Fibroblast of lung (primary cell): ENCODE measurements around the gene TMEM151B. TPM values are rescaled to one million over a fixed set of nuclear protein-coding genes. Genes with fewer than 3 reads are reported as not detected.
"Not testable (repeated sequence)": the region's sequence is repeated elsewhere in the genome, so short reads cannot be mapped to it uniquely, and the experiment has no call there.

ENCODE experiments used
- DNase-seq, 2 donors: peaks; one replicate each; pipeline versions ENCODE4 v3.0.0 to v3.0.0-alpha.2; 2010; ENCODE audit warnings: low read depth in 2 of 2
- H2AFZ ChIP-seq: 2 replicates; pipeline ENCODE4 v1.5.1; 2012; ENCODE audit warnings: low read length, control low read depth, inconsistent platforms
- H3K27ac ChIP-seq: 2 replicates; pipeline ENCODE4 v1.5.1; 2011; ENCODE audit warnings: low read length, control low read depth; ENCODE audit not compliant: insufficient read depth
- H3K27me3 ChIP-seq: 2 replicates; pipeline ENCODE4 v1.5.1; 2011; ENCODE audit warnings: mild to moderate bottlenecking, low read length; ENCODE audit not compliant: control insufficient read depth, insufficient read depth
- H3K36me3 ChIP-seq: 2 replicates; pipeline ENCODE4 v1.5.1; 2011; ENCODE audit warnings: low read length; ENCODE audit not compliant: control insufficient read depth, insufficient read depth
- H3K4me1 ChIP-seq: 2 replicates; pipeline ENCODE4 v1.5.1; 2011; ENCODE audit warnings: low read length; ENCODE audit not compliant: control insufficient read depth, insufficient read depth; ENCODE audit errors: extremely low read depth
- H3K4me2 ChIP-seq: 2 replicates; pipeline ENCODE4 v1.5.1; 2011; ENCODE audit warnings: low read length, control low read depth; ENCODE audit not compliant: insufficient read depth; ENCODE audit errors: extremely low read depth
- H3K4me3 ChIP-seq, 4 experiments: fragments of 200-600 bp in 1 of 4; sonication (generic) in 1 of 4; replicated peaks in 1 of 4; 2 replicates each; pipeline ENCODE4 v1.5.1; 2011 to 2016; ENCODE audit warnings: low read length in 4 of 4, low read depth in 3 of 4, mild to moderate bottlenecking in 3 of 4, control low read depth in 2 of 4, inconsistent platforms in 1 of 4, mixed read lengths in 1 of 4; ENCODE audit not compliant: insufficient read depth in 1 of 4; ENCODE audit errors: control extremely low read depth in 1 of 4
- H3K79me2 ChIP-seq: 2 replicates; pipeline ENCODE4 v1.5.1; 2012; ENCODE audit warnings: mild to moderate bottlenecking, low read length, inconsistent platforms; ENCODE audit not compliant: control insufficient read depth, insufficient read depth
- H3K9ac ChIP-seq: 2 replicates; pipeline ENCODE4 v1.5.1; 2011; ENCODE audit warnings: mild to moderate bottlenecking, low read length, control low read depth; ENCODE audit not compliant: insufficient read depth
- H3K9me3 ChIP-seq: 2 replicates; pipeline ENCODE4 v1.5.1; 2012; ENCODE audit warnings: low read depth, low read length; ENCODE audit not compliant: control insufficient read depth, insufficient read depth
- H4K20me1 ChIP-seq: 2 replicates; pipeline ENCODE4 v1.5.1; 2011; ENCODE audit warnings: low read length; ENCODE audit not compliant: control insufficient read depth, insufficient read depth; ENCODE audit errors: extremely low read depth
- CTCF ChIP-seq, 2 donors: IDR thresholded peaks in 1 of 2; conservative IDR thresholded peaks in 1 of 2; 1 replicate in 1 of 2; 2 replicates in 1 of 2; pipeline ENCODE4 v1.5.1; 2011 to 2012; ENCODE audit warnings: low read length in 2 of 2, control low read depth in 1 of 2, inconsistent platforms in 1 of 2, low read depth in 1 of 2, mild to moderate bottlenecking in 1 of 2
- EZH2 ChIP-seq: IDR thresholded peaks from 2 replicates; pipeline ENCODE4 v1.5.1; 2012; ENCODE audit warnings: low read length, control low read depth, mild to moderate bottlenecking; ENCODE audit errors: missing control alignments
- polyA plus RNA-seq, 2 donors: library from polyadenylated mRNA; depleted of rRNA in 1 of 2; stranded (reverse) in 1 of 2; unstranded in 1 of 2; fragments of >200 nt; gene quantifications; 2 replicates each; pipeline ENCODE4 v1.2.1, GENCODE V29; 2011 to 2012; ENCODE audit warnings: missing spikeins in 1 of 2
- total RNA-seq: library from RNA; depleted of rRNA; stranded (reverse); fragments of >200 nt; gene quantifications from 2 replicates; pipeline ENCODE4 v1.2.1, GENCODE V29; 2014

TMEM151B gene
- total and polyA plus RNA-seq, 2 donors (not counting 1 experiment from before 2014, with no cell fraction given), result under 0.01 TPM; not detected in 1

- Histone ChIP-seq H3K4me1 (no peaks in the 10 kb centered on the region), H3K9ac (no peak overlapping the region), H4K20me1 (no peaks in the 10 kb centered on the region), H3K27me3 (peaks cover 25% of the 10 kb centered on the region), H3K36me3 (no peaks in the 10 kb centered on the region), H3K4me3 (no peak overlapping the region), H3K79me2 (no peaks in the 10 kb centered on the region), H3K27ac (no peak overlapping the region), H3K4me2 (no peak overlapping the region), H3K9me3 (no peaks in the 10 kb centered on the region), H2AFZ (no peak overlapping the region)
- TF ChIP-seq EZH2 (no peak), CTCF (conservative IDR thresholded peaks at IDR 0.05 in 1 of 2, IDR thresholded peaks at IDR 0.05 in 1 of 2; ENCODE audit: low read depth in 1 of 2, low read length in 2 of 2) (no peak)
- no peak for DNase-seq
These were observed 51.0 kb downstream of the TMEM151B start for GRCh38 chr6:44321210-44321609.

- Histone ChIP-seq H3K79me2 (no peaks in the 10 kb centered on the region), H3K27me3 (peaks cover 17% of the 10 kb centered on the region), H3K27ac (no peak overlapping the region), H3K36me3 (no peaks in the 10 kb centered on the region), H3K9me3 (no peaks in the 10 kb centered on the region), H3K4me1 (no peaks in the 10 kb centered on the region), H4K20me1 (no peaks in the 10 kb centered on the region), H3K9ac (no peak overlapping the region), H3K4me2 (no peak overlapping the region), H3K4me3 (no peak overlapping the region), H2AFZ (no peak overlapping the region)
- DNase-seq, result no peak
- TF ChIP-seq EZH2 (no peak), CTCF (conservative IDR thresholded peaks at IDR 0.05 in 1 of 2, IDR thresholded peaks at IDR 0.05 in 1 of 2; ENCODE audit: low read depth in 1 of 2, low read length in 2 of 2) (no peak)
These were observed 56.8 kb downstream of the TMEM151B start for GRCh38 chr6:44327096-44327495.

- H4K20me1 ChIP-seq, result no peaks in the 10 kb centered on the region
- no peak overlapping the region for H3K27ac ChIP-seq
- no peaks in the 10 kb centered on the region for H3K9me3 ChIP-seq
- no peaks in the 10 kb centered on the region for H3K36me3 ChIP-seq
- H2AFZ ChIP-seq, result no peak overlapping the region
- H3K4me2 ChIP-seq, result no peak overlapping the region
- no peaks in the 10 kb centered on the region for H3K4me1 ChIP-seq
- no peak overlapping the region for H3K4me3 ChIP-seq
- no peak for DNase-seq
- H3K79me2 ChIP-seq, result no peaks in the 10 kb centered on the region
- TF ChIP-seq CTCF (conservative IDR thresholded peaks at IDR 0.05 in 1 of 2, IDR thresholded peaks at IDR 0.05 in 1 of 2; ENCODE audit: low read depth in 1 of 2, low read length in 2 of 2), result no peak
- TF ChIP-seq EZH2, result no peak
- H3K9ac ChIP-seq, result no peak overlapping the region
- peaks cover 17% of the 10 kb centered on the region for H3K27me3 ChIP-seq
These were observed 57.5 kb downstream of the TMEM151B start for GRCh38 chr6:44327760-44328159.

- not testable (repeated sequence) for H3K4me2 ChIP-seq, H4K20me1 ChIP-seq, H3K27ac ChIP-seq, H3K79me2 ChIP-seq, H3K4me3 ChIP-seq, H3K9me3 ChIP-seq, H3K4me1 ChIP-seq, H3K36me3 ChIP-seq, DNase-seq, H3K9ac ChIP-seq, H2AFZ ChIP-seq
- peaks cover 16% of the 10 kb centered on the region for H3K27me3 ChIP-seq
These were observed 58.0 kb downstream of the TMEM151B start for GRCh38 chr6:44328203-44328602.
